WERI-Rb-1 (cell line): ENCODE results near the gene HLA-DMA.

ENCODE experiments used
- DNase-seq: peaks from one replicate; pipeline ENCODE4 v3.0.0-alpha.2; 2020
- H3K27ac ChIP-seq: fragments of 250-450 bp; sonication (Bioruptor Pico); 2 replicates; pipeline ENCODE4 v1.5.1; 2020; ENCODE audit warnings: mild to moderate bottlenecking, moderate library complexity
- H3K27me3 ChIP-seq: fragments of 250-450 bp; sonication (Bioruptor Pico); 2 replicates; pipeline ENCODE4 v1.5.1; 2021; ENCODE audit warnings: mild to moderate bottlenecking, low read depth, moderate library complexity; ENCODE audit not compliant: insufficient read depth, severe bottlenecking
- H3K36me3 ChIP-seq: fragments of 250-450 bp; sonication (Bioruptor Pico); 2 replicates; pipeline ENCODE4 v1.5.1; 2020; ENCODE audit warnings: mild to moderate bottlenecking, moderate library complexity
- H3K4me3 ChIP-seq: 2 replicates; pipeline ENCODE4 v1.5.1; 2011; ENCODE audit warnings: low read depth, mild to moderate bottlenecking, control low read depth, low read length
- H3K9me3 ChIP-seq: fragments of 250-450 bp; sonication (Bioruptor Pico); 2 replicates; pipeline ENCODE4 v1.5.1; 2021; ENCODE audit warnings: mild to moderate bottlenecking, moderate library complexity; ENCODE audit not compliant: severe bottlenecking
- CTCF ChIP-seq: IDR thresholded peaks from 2 replicates; pipeline ENCODE4 v1.5.1; 2011; ENCODE audit warnings: low read depth, mild to moderate bottlenecking, control low read depth, inconsistent platforms, low read length

The HLA-DMA gene

GRCh38 chr6:32920715-32921114 lies 32.2 kb downstream of the HLA-DMA start:
- no peaks in the 10 kb centered on the region for H3K36me3 ChIP-seq
- TF ChIP-seq CTCF: no peak
- H3K27ac ChIP-seq: no peak overlapping the region
- no peaks in the 10 kb centered on the region for H3K27me3 ChIP-seq
- no peak for DNase-seq
- no peak overlapping the region for H3K4me3 ChIP-seq
- no peaks in the 10 kb centered on the region for H3K9me3 ChIP-seq

DNA sequence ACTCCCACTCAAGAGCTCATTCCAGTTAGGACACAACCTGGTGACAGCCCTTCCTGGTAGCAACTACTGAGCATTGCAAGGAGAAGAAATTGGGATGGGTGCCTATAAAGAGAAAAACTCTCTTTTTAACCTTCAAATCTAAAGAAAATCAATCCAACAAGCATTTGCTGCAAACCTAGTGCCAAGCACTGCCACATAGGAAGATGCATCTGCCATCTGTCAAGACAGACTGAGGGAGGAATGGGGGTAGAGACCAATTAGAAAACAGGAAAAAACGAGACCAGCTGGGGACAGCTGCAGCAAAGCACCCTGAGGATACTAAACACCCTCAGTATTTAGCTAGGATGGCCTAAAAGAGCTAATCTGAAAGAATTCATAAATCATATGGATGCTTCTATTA lies 39.9 kb downstream of the HLA-DMA start:
- Histone ChIP-seq H3K27me3 (no peaks in the 10 kb centered on the region), H3K9me3 (no peaks in the 10 kb centered on the region), H3K27ac (no peak overlapping the region), H3K4me3 (no peak overlapping the region), H3K36me3 (no peaks in the 10 kb centered on the region)
- DNase-seq: no peak
- TF ChIP-seq CTCF: no peak

- Histone ChIP-seq H3K36me3 (no peaks in the 10 kb centered on the region), H3K27me3 (no peaks in the 10 kb centered on the region), H3K27ac (no peak overlapping the region), H3K9me3 (no peaks in the 10 kb centered on the region), H3K4me3 (no peak overlapping the region)
- TF ChIP-seq CTCF: no peak
- DNase-seq: no peak
Observed at GRCh38 chr6:32908897-32909296, 44.0 kb downstream of the HLA-DMA start.

DNA sequence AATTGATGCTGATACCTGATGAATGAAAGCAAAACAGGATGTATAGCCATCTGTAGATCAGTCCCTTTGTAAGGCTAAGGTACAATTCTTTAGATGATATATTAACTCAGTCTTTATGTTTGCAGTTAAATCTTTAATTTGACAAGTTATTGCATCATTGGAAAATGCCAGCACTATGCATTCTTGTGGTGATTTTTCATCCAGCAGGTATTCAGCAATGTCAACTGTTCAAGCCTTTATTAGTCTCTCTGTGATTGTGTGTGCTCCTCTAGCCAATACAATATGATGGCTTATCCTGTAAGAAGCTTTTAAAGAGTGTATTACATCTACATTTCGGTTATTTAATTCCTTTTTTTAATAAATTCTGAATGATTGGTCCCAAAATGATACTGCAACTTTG lies 46.4 kb downstream of the HLA-DMA start:
- Histone ChIP-seq H3K4me3 (no peak overlapping the region), H3K36me3 (peaks cover 3% of the 10 kb centered on the region), H3K27ac (no peak overlapping the region), H3K9me3 (no peaks in the 10 kb centered on the region), H3K27me3 (no peaks in the 10 kb centered on the region)
- TF ChIP-seq CTCF: no peak
- no peak for DNase-seq

DNA sequence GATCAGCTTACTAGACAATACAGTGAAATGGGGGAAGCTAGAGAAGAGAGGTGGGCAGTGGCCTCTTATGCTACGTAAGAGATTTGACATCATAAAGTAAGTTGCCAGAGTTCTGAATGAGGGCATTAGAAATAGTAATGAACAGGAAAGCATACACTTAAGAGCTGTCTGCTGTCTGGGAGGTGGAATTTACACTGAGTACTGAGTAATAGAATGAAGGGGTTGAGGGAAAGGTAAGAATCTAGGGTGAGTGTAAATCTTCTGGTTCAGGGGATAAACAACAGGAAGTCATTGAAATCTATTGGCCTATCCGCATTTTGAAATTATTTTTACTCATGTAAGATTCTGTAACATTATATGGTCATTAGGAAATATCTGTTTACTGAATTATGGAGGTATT lies 47.8 kb downstream of the HLA-DMA start:
- peaks cover 16% of the 10 kb centered on the region for H3K36me3 ChIP-seq
- no peaks in the 10 kb centered on the region for H3K9me3 ChIP-seq
- no peak overlapping the region for H3K27ac ChIP-seq
- DNase-seq: no peak
- H3K27me3 ChIP-seq: no peaks in the 10 kb centered on the region
- no peak overlapping the region for H3K4me3 ChIP-seq
- TF ChIP-seq CTCF: no peak

GRCh38 chr6:32903952-32904351 lies 48.9 kb downstream of the HLA-DMA start:
- Histone ChIP-seq H3K27ac (no peak overlapping the region), H3K9me3 (no peaks in the 10 kb centered on the region), H3K27me3 (no peaks in the 10 kb centered on the region), H3K4me3 (no peak overlapping the region), H3K36me3 (peaks cover 26% of the 10 kb centered on the region)
- DNase-seq: no peak
- TF ChIP-seq CTCF: no peak
